Fibroblast of lung (primary cell): Measurements from ENCODE around the gene TSHZ2.

ENCODE experiments used
- EZH2 ChIP-seq: IDR thresholded peaks from 2 replicates; pipeline ENCODE4 v1.5.1; 2012; ENCODE audit warnings: low read length, control low read depth, mild to moderate bottlenecking; ENCODE audit errors: missing control alignments
- TF ChIP-seq, protein P1 (sequence below), 2 donors: IDR thresholded peaks in 1 of 2; conservative IDR thresholded peaks in 1 of 2; 1 replicate in 1 of 2; 2 replicates in 1 of 2; pipeline ENCODE4 v1.5.1; 2011 to 2012; ENCODE audit warnings: low read length in 2 of 2, control low read depth in 1 of 2, inconsistent platforms in 1 of 2, low read depth in 1 of 2, mild to moderate bottlenecking in 1 of 2

DNA sequence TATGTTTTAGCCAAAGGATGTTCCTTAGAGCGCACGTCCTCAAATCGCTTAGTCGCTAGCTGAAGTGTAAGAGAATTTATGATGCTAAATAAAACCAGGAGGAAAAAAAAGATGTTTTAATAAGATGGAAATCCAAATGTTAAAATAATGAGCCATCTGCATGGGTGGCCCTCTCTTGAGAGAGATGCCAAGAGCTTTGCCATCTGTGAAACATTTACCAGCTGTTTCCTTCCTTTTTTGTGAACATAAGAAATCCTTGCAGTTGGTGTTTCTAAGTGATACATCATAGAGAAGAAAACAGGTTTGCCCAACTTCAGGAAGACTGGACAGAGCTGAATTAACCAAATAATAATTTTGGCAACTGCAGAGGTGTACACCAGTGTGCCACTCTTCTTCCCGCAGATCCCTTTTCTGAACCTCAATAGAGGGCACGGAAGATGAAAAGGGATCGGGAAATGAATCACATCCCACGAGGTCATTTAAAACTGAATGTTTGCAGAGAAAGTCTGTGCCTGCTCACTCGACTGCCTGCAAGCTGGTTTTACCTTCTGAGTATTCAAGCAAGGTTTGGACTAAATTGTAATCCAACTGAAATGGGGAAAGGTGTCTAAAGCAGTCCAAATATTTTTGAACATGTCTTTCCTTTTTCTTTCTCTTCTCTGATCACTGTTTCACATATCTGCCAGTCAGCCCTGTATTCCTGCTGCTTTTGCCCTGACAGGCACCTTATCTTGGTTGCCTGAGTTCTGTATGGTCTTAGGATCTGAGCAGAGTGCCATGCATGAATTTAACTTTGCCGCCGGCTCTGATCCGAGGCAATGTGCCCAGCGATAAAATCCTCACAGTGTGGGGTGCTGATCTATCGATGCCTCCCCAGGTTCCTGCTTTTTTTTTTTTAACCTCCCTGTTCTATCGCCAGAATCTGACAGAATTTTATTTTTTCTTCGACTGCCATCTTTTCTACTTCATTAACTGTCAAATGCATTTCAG lies 35.5 kb upstream of the TSHZ2 start:
- no peak for TF ChIP-seq EZH2
- TF ChIP-seq, protein P1, sequence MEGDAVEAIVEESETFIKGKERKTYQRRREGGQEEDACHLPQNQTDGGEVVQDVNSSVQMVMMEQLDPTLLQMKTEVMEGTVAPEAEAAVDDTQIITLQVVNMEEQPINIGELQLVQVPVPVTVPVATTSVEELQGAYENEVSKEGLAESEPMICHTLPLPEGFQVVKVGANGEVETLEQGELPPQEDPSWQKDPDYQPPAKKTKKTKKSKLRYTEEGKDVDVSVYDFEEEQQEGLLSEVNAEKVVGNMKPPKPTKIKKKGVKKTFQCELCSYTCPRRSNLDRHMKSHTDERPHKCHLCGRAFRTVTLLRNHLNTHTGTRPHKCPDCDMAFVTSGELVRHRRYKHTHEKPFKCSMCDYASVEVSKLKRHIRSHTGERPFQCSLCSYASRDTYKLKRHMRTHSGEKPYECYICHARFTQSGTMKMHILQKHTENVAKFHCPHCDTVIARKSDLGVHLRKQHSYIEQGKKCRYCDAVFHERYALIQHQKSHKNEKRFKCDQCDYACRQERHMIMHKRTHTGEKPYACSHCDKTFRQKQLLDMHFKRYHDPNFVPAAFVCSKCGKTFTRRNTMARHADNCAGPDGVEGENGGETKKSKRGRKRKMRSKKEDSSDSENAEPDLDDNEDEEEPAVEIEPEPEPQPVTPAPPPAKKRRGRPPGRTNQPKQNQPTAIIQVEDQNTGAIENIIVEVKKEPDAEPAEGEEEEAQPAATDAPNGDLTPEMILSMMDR (conservative IDR thresholded peaks at IDR 0.05 in 1 of 2, IDR thresholded peaks at IDR 0.05 in 1 of 2; ENCODE audit: low read depth in 1 of 2, low read length in 2 of 2) = no peak
